Endothelial cell of umbilical vein (primary cell): ENCODE measurements around the gene DVL1. TPM values are rescaled to one million over a fixed set of nuclear protein-coding genes. Genes with fewer than 3 reads are reported as not detected.

ENCODE experiments used
- BruUV-seq: library from RNA; stranded (reverse); fragments of 400-500 nt; replicated peaks from 2 replicates; lab custom pipeline; 2021; lab: Mats Ljungman, UMichigan
- CTCF ChIA-PET: fragments of 300-600, 350-600 bp; sonication (Branson Sonifier 250); formaldehyde crosslinking; loops from one replicate; lab custom pipeline; 2021; ENCODE audit warnings: antibody characterized with exemption, inconsistent platforms; lab: Charles Lee
- POLR2A ChIA-PET: fragments of 300-600, 350-600 bp; sonication (Branson Sonifier 250); formaldehyde crosslinking; loops from one replicate; lab custom pipeline; 2021; ENCODE audit warnings: antibody characterized with exemption, inconsistent platforms; lab: Charles Lee
- DNase-seq: peaks from one replicate; pipeline ENCODE4 v3.0.0-alpha.2; 2011; ENCODE audit warnings: low read depth, low spot score
- FAIRE-seq: peaks from 2 replicates; lab custom pipeline; 2011; peaks lifted over from hg19 to GRCh38; lab: Jason Lieb, UNC
- H2AFZ ChIP-seq: 2 replicates; pipeline ENCODE4 v1.6.0; 2012; ENCODE audit warnings: low read depth, low read length, control low read depth, inconsistent platforms
- H3K27ac ChIP-seq: 2 replicates; pipeline ENCODE4 v1.5.1; 2011; ENCODE audit warnings: low read depth, mild to moderate bottlenecking, control low read depth, low read length, moderate library complexity; ENCODE audit not compliant: insufficient read depth
- H3K27me3 ChIP-seq, 2 experiments: 2 replicates each; pipeline versions ENCODE4 v1.6.0 to v1.6.1; 2011; ENCODE audit warnings: low read length in 2 of 2, mixed read lengths in 1 of 2; ENCODE audit not compliant: control insufficient read depth in 2 of 2, insufficient read depth in 2 of 2
- H3K36me3 ChIP-seq, 2 experiments: 2 replicates in 1 of 2; 3 replicates in 1 of 2; pipeline ENCODE4 v1.5.1; 2011; ENCODE audit warnings: low read length in 2 of 2, mild to moderate bottlenecking in 1 of 2, moderate library complexity in 1 of 2; ENCODE audit not compliant: control insufficient read depth in 2 of 2, insufficient read depth in 2 of 2; ENCODE audit errors: extremely low read depth in 1 of 2
- H3K4me1 ChIP-seq: 3 replicates; pipeline ENCODE4 v1.5.1; 2011; ENCODE audit warnings: mild to moderate bottlenecking, low read length; ENCODE audit not compliant: control insufficient read depth, insufficient read depth; ENCODE audit errors: extremely low read depth
- H3K4me2 ChIP-seq: 2 replicates; pipeline ENCODE4 v1.6.1; 2011; ENCODE audit warnings: low read length, control low read depth, mixed read lengths; ENCODE audit not compliant: insufficient read depth
- H3K4me3 ChIP-seq, 3 experiments: fragments of 200-600 bp in 1 of 3; sonication (generic), shearing (Covaris generic) in 1 of 3; replicated peaks in 1 of 3; 2 replicates each; pipeline ENCODE4 v1.5.1; 2011 to 2016; ENCODE audit warnings: control low read depth in 3 of 3, low read length in 3 of 3, mild to moderate bottlenecking in 2 of 3, inconsistent platforms in 1 of 3, low read depth in 1 of 3, moderate library complexity in 1 of 3; ENCODE audit not compliant: insufficient read depth in 1 of 3
- H3K79me2 ChIP-seq: 2 replicates; pipeline ENCODE4 v1.6.0; 2012; ENCODE audit warnings: low read length, inconsistent platforms; ENCODE audit not compliant: control insufficient read depth, insufficient read depth
- H3K9ac ChIP-seq: replicated peaks from 2 replicates; pipeline ENCODE3; 2011; ENCODE audit warnings: low read length, control low read depth; ENCODE audit not compliant: insufficient read depth; ENCODE audit errors: extremely low read depth
- H3K9me1 ChIP-seq: replicated peaks from 3 replicates; pipeline ENCODE4 v1.6.0; 2011; ENCODE audit warnings: mild to moderate bottlenecking, low read length; ENCODE audit not compliant: control insufficient read depth, insufficient read depth; ENCODE audit errors: extremely low read depth
- H3K9me3 ChIP-seq: replicated peaks from 2 replicates; pipeline ENCODE4 v1.5.1; 2012; ENCODE audit warnings: low read length, inconsistent platforms; ENCODE audit not compliant: control insufficient read depth, insufficient read depth
- H4K20me1 ChIP-seq: replicated peaks from 2 replicates; pipeline ENCODE3; 2011; ENCODE audit warnings: mild to moderate bottlenecking, low read length; ENCODE audit not compliant: control insufficient read depth, insufficient read depth; ENCODE audit errors: extremely low read depth
- CTCF ChIP-seq, 2 donors: IDR thresholded peaks; 1 replicate in 1 of 2; 2 replicates in 1 of 2; pipeline ENCODE4 v1.5.1; 2011; ENCODE audit warnings: low read length in 2 of 2, mild to moderate bottlenecking in 2 of 2, moderate library complexity in 2 of 2, control low read depth in 1 of 2, inconsistent platforms in 1 of 2, low read depth in 1 of 2; ENCODE audit not compliant: insufficient read depth in 1 of 2; ENCODE audit errors: extremely low read depth in 1 of 2
- EZH2 ChIP-seq: IDR thresholded peaks from 2 replicates; pipeline ENCODE4 v1.6.1; 2012; ENCODE audit warnings: borderline replicate concordance, low read depth, mild to moderate bottlenecking, moderate library complexity, low read length, inconsistent platforms; ENCODE audit not compliant: severe bottlenecking
- FOS ChIP-seq: IDR thresholded peaks from 2 replicates; pipeline ENCODE4 v1.6.1; 2011; ENCODE audit warnings: mild to moderate bottlenecking, low read length, moderate library complexity, borderline replicate concordance; ENCODE audit not compliant: insufficient read depth
- GATA2 ChIP-seq: IDR thresholded peaks from 2 replicates; pipeline ENCODE4 v1.7.0; 2011; ENCODE audit warnings: low read depth, mild to moderate bottlenecking, moderate library complexity, mixed read lengths, low read length; ENCODE audit not compliant: insufficient read length, insufficient read depth
- JUN ChIP-seq: IDR thresholded peaks from 2 replicates; pipeline ENCODE4 v1.6.1; 2011; ENCODE audit warnings: borderline replicate concordance, low read depth; ENCODE audit not compliant: insufficient read length, insufficient read depth
- MYC ChIP-seq: IDR thresholded peaks from one replicate; pipeline ENCODE4 v1.6.1; 2011; ENCODE audit warnings: mild to moderate bottlenecking, low read depth, low read length
- POLR2A ChIP-seq: IDR thresholded peaks from 2 replicates; pipeline ENCODE4 v1.6.1; 2012; ENCODE audit warnings: low read depth, mild to moderate bottlenecking, control low read depth, low read length
- dilution Hi-C: fragments of 300-500 bp; cut with MboI; formaldehyde crosslinking; loops from one replicate; pipeline ENCODE4 v1.15.0; 2019; ENCODE audit warnings: low sequenced_read_pairs; ENCODE audit not compliant: extremely low pct_ligation_motif_present
- intact Hi-C: fragments of 100-400 bp; cut with micrococcal nuclease; formaldehyde crosslinking; loops from one replicate; pipeline ENCODE4 v1.10.0; 2022
- polyA plus RNA-seq, 4 experiments: library from polyadenylated mRNA; depleted of rRNA in 3 of 4; stranded (reverse) in 3 of 4; unstranded in 1 of 4; fragments of >200 nt; gene quantifications; 2 replicates each; pipeline versions ENCODE4 v1.2.1 to v1.2.3, GENCODE V29; 2011 to 2012; ENCODE audit warnings: missing spikeins in 1 of 4
- total RNA-seq: library from RNA; stranded (reverse); gene quantifications from 2 replicates; pipeline ENCODE4 v1.2.3, GENCODE V29; 2021
- TF ChIP-seq, protein P1 (sequence below): IDR thresholded peaks from 2 replicates; pipeline ENCODE4 v1.6.1; 2011; ENCODE audit not compliant: insufficient read depth, insufficient read length

Gene DVL1
- total and polyA plus RNA-seq, 2 donors (not counting 3 experiments of a cell fraction or from before 2014, with no cell fraction given) = 26.8 to 36.5 TPM

DNA sequence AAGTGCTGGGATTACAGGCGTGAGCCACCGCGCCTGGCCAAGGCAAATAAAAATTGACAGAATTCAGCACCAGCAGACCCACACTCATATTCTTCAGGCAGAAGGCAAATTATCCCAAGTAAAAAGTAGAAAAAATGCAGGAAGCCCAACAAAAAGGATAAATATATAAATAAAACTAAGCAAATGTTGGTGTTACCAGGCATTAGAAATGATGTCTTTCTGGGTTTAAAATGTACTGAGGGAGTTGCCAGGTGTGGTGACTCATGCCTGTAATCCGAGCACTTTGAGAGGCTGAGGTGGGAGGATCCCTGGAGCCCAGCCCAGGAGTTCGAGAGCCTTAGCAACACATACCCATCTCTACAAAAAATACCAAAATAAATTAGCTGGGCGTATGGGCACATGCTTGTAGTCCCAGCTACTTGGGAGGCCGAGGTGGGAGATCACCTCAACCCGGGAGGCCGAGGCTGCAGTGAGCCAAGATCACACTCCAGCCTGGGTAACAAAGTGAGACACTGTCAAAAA is 31.0 kb downstream of the DVL1 start:
- no TSS peak for BruUV-seq
- TF ChIP-seq FOS (peak; percentile 32), EZH2 (no peak), GATA2 (no peak), CTCF (IDR thresholded peaks at IDR 0.05; ENCODE audit: extremely low read depth in 1 of 2, insufficient read depth in 1 of 2, low read depth in 1 of 2, low read length in 2 of 2) (no peak), POLR2A (no peak), MYC (no peak), JUN (no peak)
- TF ChIP-seq, protein P1, sequence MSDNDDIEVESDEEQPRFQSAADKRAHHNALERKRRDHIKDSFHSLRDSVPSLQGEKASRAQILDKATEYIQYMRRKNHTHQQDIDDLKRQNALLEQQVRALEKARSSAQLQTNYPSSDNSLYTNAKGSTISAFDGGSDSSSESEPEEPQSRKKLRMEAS = no peak
- H3K27ac ChIP-seq = no peak overlapping the region
- POLR2A ChIA-PET = no interaction called here
- H3K27me3 ChIP-seq = no peaks in the 10 kb centered on the region
- CTCF ChIA-PET = no interaction called here
- H3K36me3 ChIP-seq = peaks cover 0 to 25% of the 10 kb centered on the region in 2 experiments
- peaks cover 5% of the 10 kb centered on the region for H4K20me1 ChIP-seq
- dilution Hi-C loops = no loop called here
- H3K9me3 ChIP-seq = no peaks in the 10 kb centered on the region
- DNase-seq = peak; percentile 45
- intact Hi-C loops = no loop called here
- H3K9me1 ChIP-seq = no peaks in the 10 kb centered on the region
- no peak overlapping the region for H3K4me2 ChIP-seq
- no peak overlapping the region for H3K4me3 ChIP-seq
- H3K9ac ChIP-seq = no peak overlapping the region
- peaks cover 36% of the 10 kb centered on the region for H3K79me2 ChIP-seq
- H3K4me1 ChIP-seq = no peaks in the 10 kb centered on the region
- H2AFZ ChIP-seq = no peak overlapping the region
- FAIRE-seq = peak; percentile 44
